ENCODE results near the gene PARVB.

PARVB gene

GRCh38 chr22:44018594-44018993 is 5.5 kb upstream of the PARVB start:
- DNase-seq (ENCODE audit: low read depth), result no peak
- no peak for TF ChIP-seq MYC (IDR thresholded peaks at IDR 0.05; ENCODE audit: low read depth, low read length)
- TF ChIP-seq MAX (IDR thresholded peaks at IDR 0.05; ENCODE audit: low read depth, low read length), result no peak
- TF ChIP-seq POLR2A (IDR thresholded peaks at IDR 0.05; ENCODE audit: extremely low read depth, insufficient read length), result no peak
- no peak for TF ChIP-seq CTCF (IDR thresholded peaks at IDR 0.05; ENCODE audit: low read depth, low read length)
- no peak overlapping the region for H3K4me3 ChIP-seq (ENCODE audit: low read depth, low read length)

- peak; percentile 14 for DNase-seq (ENCODE audit: low read depth)
- no peak for TF ChIP-seq CTCF (IDR thresholded peaks at IDR 0.05; ENCODE audit: low read depth, low read length)
- TF ChIP-seq POLR2A (IDR thresholded peaks at IDR 0.05; ENCODE audit: extremely low read depth, insufficient read length), result no peak
- TF ChIP-seq MYC (IDR thresholded peaks at IDR 0.05; ENCODE audit: low read depth, low read length), result no peak
- no peak for TF ChIP-seq MAX (IDR thresholded peaks at IDR 0.05; ENCODE audit: low read depth, low read length)
- no peak overlapping the region for H3K4me3 ChIP-seq (ENCODE audit: low read depth, low read length)
Observed at GRCh38 chr22:44019416-44019815, 4.7 kb upstream of the PARVB start.

GRCh38 chr22:44019846-44020245 is 4.3 kb upstream of the PARVB start:
- H3K4me3 ChIP-seq (ENCODE audit: low read depth, low read length), result no peak overlapping the region
- DNase-seq (ENCODE audit: low read depth), result no peak
- TF ChIP-seq CTCF (IDR thresholded peaks at IDR 0.05; ENCODE audit: low read depth, low read length), result no peak
- no peak for TF ChIP-seq MYC (IDR thresholded peaks at IDR 0.05; ENCODE audit: low read depth, low read length)
- TF ChIP-seq MAX (IDR thresholded peaks at IDR 0.05; ENCODE audit: low read depth, low read length), result no peak
- no peak for TF ChIP-seq POLR2A (IDR thresholded peaks at IDR 0.05; ENCODE audit: extremely low read depth, insufficient read length)

GRCh38 chr22:44020981-44021380 is 3.1 kb upstream of the PARVB start:
- peak; percentile 22 for DNase-seq (ENCODE audit: low read depth)
- TF ChIP-seq MAX (IDR thresholded peaks at IDR 0.05; ENCODE audit: low read depth, low read length) (no peak), MYC (IDR thresholded peaks at IDR 0.05; ENCODE audit: low read depth, low read length) (no peak), CTCF (IDR thresholded peaks at IDR 0.05; ENCODE audit: low read depth, low read length) (no peak), POLR2A (IDR thresholded peaks at IDR 0.05; ENCODE audit: extremely low read depth, insufficient read length) (no peak)
- H3K4me3 ChIP-seq (ENCODE audit: low read depth, low read length), result no peak overlapping the region

- TF ChIP-seq CTCF (IDR thresholded peaks at IDR 0.05; ENCODE audit: low read depth, low read length), result no peak
- TF ChIP-seq MAX (IDR thresholded peaks at IDR 0.05; ENCODE audit: low read depth, low read length), result peak; percentile 71
- 0 out of 2 replicates have a peak, but pooled peaks have one; percentile 23 for TF ChIP-seq MYC (IDR thresholded peaks at IDR 0.05; ENCODE audit: low read depth, low read length)
- TF ChIP-seq POLR2A (IDR thresholded peaks at IDR 0.05; ENCODE audit: extremely low read depth, insufficient read length), result peak; percentile 56
- DNase-seq (ENCODE audit: low read depth), result peak; percentile 71
- H3K4me3 ChIP-seq (ENCODE audit: low read depth, low read length), result peak overlapping the region; percentile 80
Observed at GRCh38 chr22:44023404-44024287, 456 bp upstream of the PARVB start.
